HepG2 (cell line): ENCODE measurements around the gene PPP4R3A. TPM values are rescaled to one million over a fixed set of nuclear protein-coding genes. Genes with fewer than 3 reads are reported as not detected.

Experiments used
- ATAC-seq: fragments of 200-7000 bp; cut with Tn5 transposase; 3 replicates; pipeline ENCODE4 v1.9.1; 2020; ENCODE audit warnings: mild to moderate bottlenecking, moderate library complexity
- BruUV-seq: library from RNA; stranded (reverse); fragments of 400-500 nt; replicated peaks from 2 replicates; lab custom pipeline; 2021; lab: Mats Ljungman, UMichigan
- CTCF ChIA-PET: fragments of 300-600 bp; formaldehyde crosslinking; extraction: SDS; loops from one replicate; lab custom pipeline; 2021; ENCODE audit warnings: low total read pairs, inconsistent platforms, low intra/inter-chr PET ratio; lab: Yijun Ruan, JAX
- POLR2A ChIA-PET: fragments of 350-600 bp; sonication (Branson Sonifier 250); formaldehyde crosslinking; loops from one replicate; lab custom pipeline; 2020; ENCODE audit warnings: antibody characterized with exemption, inconsistent platforms; lab: Yijun Ruan, JAX
- DNase-seq: peaks from one replicate; pipeline ENCODE4 v3.0.0-alpha.2; 2015; ENCODE audit warnings: low spot score
- FAIRE-seq: peaks from 3 replicates; lab custom pipeline; 2011; peaks lifted over from hg19 to GRCh38; lab: Jason Lieb, UNC
- H2AFZ ChIP-seq: one replicate; pipeline ENCODE4 v1.6.1; 2011; ENCODE audit warnings: low read length, inconsistent platforms
- H3K27ac ChIP-seq: fragments of 300-600 bp; 3 replicates; pipeline ENCODE4 v1.8.0; 2011; ENCODE audit warnings: mixed run types, mild to moderate bottlenecking, mixed read lengths, low read length, inconsistent platforms; ENCODE audit not compliant: insufficient read depth; ENCODE audit errors: extremely low read length
- H3K27me3 ChIP-seq, 2 experiments: fragments of 200-600 bp in 1 of 2; 2 replicates in 1 of 2; 3 replicates in 1 of 2; pipeline versions ENCODE4 v1.6.0 to v1.8.0; 2011; ENCODE audit warnings: low read length in 2 of 2, mild to moderate bottlenecking in 2 of 2, moderate library complexity in 2 of 2, inconsistent platforms in 1 of 2; ENCODE audit not compliant: insufficient read depth in 2 of 2, control insufficient read depth in 1 of 2
- H3K36me3 ChIP-seq, 2 experiments: fragments of 200-600 bp in 1 of 2; replicated peaks in 1 of 2; 2 replicates in 1 of 2; 3 replicates in 1 of 2; pipeline versions ENCODE4 v1.5.1 to v1.8.0; 2011; ENCODE audit warnings: low read length in 2 of 2, inconsistent platforms in 1 of 2; ENCODE audit not compliant: insufficient read depth in 2 of 2, control insufficient read depth in 1 of 2
- H3K4me1 ChIP-seq: 2 replicates; pipeline ENCODE4 v1.5.1; 2012; ENCODE audit warnings: low read length, inconsistent platforms; ENCODE audit not compliant: insufficient read depth
- H3K4me2 ChIP-seq: 2 replicates; pipeline ENCODE4 v1.6.0; 2011; ENCODE audit warnings: low read depth, low read length, inconsistent platforms
- H3K4me3 ChIP-seq, 3 experiments: fragments of 200-600 bp in 1 of 3; sonication (generic), shearing (Covaris generic) in 1 of 3; replicated peaks in 1 of 3; 2 replicates each; pipeline ENCODE4 v1.5.1; 2011 to 2016; ENCODE audit warnings: low read length in 3 of 3, inconsistent platforms in 2 of 3, low read depth in 2 of 3, mild to moderate bottlenecking in 2 of 3, control low read depth in 1 of 3, mixed read lengths in 1 of 3; ENCODE audit not compliant: insufficient read depth in 1 of 3
- H3K79me2 ChIP-seq: one replicate; pipeline ENCODE4 v1.6.1; 2011; ENCODE audit warnings: low read length, inconsistent platforms; ENCODE audit not compliant: insufficient read depth
- H3K9ac ChIP-seq: 2 replicates; pipeline ENCODE4 v1.6.0; 2011; ENCODE audit warnings: mild to moderate bottlenecking, low read depth, low read length, inconsistent platforms; ENCODE audit not compliant: insufficient read depth
- H3K9me3 ChIP-seq: 2 replicates; pipeline ENCODE4 v1.5.1; 2012; ENCODE audit warnings: mild to moderate bottlenecking, low read length
- H4K20me1 ChIP-seq: 2 replicates; pipeline ENCODE4 v1.6.0; 2011; ENCODE audit warnings: inconsistent platforms, mild to moderate bottlenecking, low read length, moderate library complexity; ENCODE audit not compliant: insufficient read depth
- CTCF ChIP-seq: sonication (generic); formaldehyde crosslinking; IDR thresholded peaks from 2 replicates; pipeline ENCODE4 v1.5.0; 2020; ENCODE audit warnings: mild to moderate bottlenecking, missing genetic modification reagents, moderate library complexity
- KLF13 ChIP-seq: sonication (generic); formaldehyde crosslinking; IDR thresholded peaks from 2 replicates; pipeline ENCODE4 v1.4.0; 2020; ENCODE audit warnings: mild to moderate bottlenecking, missing genetic modification reagents
- LRRFIP1 ChIP-seq: sonication (generic); formaldehyde crosslinking; conservative IDR thresholded peaks from 2 replicates; pipeline ENCODE4 v1.4.0; 2020; ENCODE audit warnings: missing genetic modification reagents
- RELA ChIP-seq: sonication (generic); formaldehyde crosslinking; IDR thresholded peaks from 2 replicates; pipeline ENCODE4 v1.4.0; 2020; ENCODE audit warnings: missing genetic modification reagents
- SMYD3 ChIP-seq: sonication (generic); formaldehyde crosslinking; IDR thresholded peaks from 2 replicates; pipeline ENCODE4 v1.8.1; 2023; ENCODE audit warnings: mild to moderate bottlenecking, missing genetic modification reagents
- SP140L ChIP-seq: sonication (generic); formaldehyde crosslinking; IDR thresholded peaks from 2 replicates; pipeline ENCODE4 v1.4.0; 2020; ENCODE audit warnings: missing genetic modification reagents, borderline replicate concordance
- SPEN ChIP-seq: sonication (generic); formaldehyde crosslinking; IDR thresholded peaks from 2 replicates; pipeline ENCODE4 v1.5.1; 2020; ENCODE audit warnings: low read depth, mild to moderate bottlenecking, missing genetic modification reagents
- U2AF2 ChIP-seq: fragments of 200-400 bp; formaldehyde crosslinking; IDR thresholded peaks from 2 replicates; pipeline ENCODE4 v1.6.1; 2017; ENCODE audit warnings: low read depth, mild to moderate bottlenecking, low read length
- ZKSCAN8 ChIP-seq: IDR thresholded peaks from 2 replicates; pipeline ENCODE4 v1.6.1; 2016; ENCODE audit warnings: borderline replicate concordance, missing genetic modification reagents, missing compliant biosample characterization
- ZNF101 ChIP-seq: sonication (generic); formaldehyde crosslinking; IDR thresholded peaks from 2 replicates; pipeline ENCODE4 v1.4.0; 2020; ENCODE audit warnings: mild to moderate bottlenecking, low read depth, missing genetic modification reagents, borderline replicate concordance
- ZNF280D ChIP-seq: sonication (generic); formaldehyde crosslinking; IDR thresholded peaks from 2 replicates; pipeline ENCODE4 v1.5.1; 2020; ENCODE audit warnings: mild to moderate bottlenecking, missing genetic modification reagents
- ZNF543 ChIP-seq: sonication (generic); formaldehyde crosslinking; IDR thresholded peaks from 2 replicates; pipeline ENCODE4 v1.4.0; 2020; ENCODE audit warnings: mild to moderate bottlenecking, missing genetic modification reagents
- ZNF550 ChIP-seq: sonication (generic); formaldehyde crosslinking; IDR thresholded peaks from 2 replicates; pipeline ENCODE4 v1.4.0; 2020; ENCODE audit warnings: mild to moderate bottlenecking, missing genetic modification reagents, borderline replicate concordance
- ZNF790 ChIP-seq: sonication (generic); formaldehyde crosslinking; IDR thresholded peaks from 2 replicates; pipeline ENCODE4 v1.8.0; 2022; ENCODE audit warnings: missing genetic modification reagents, mild to moderate bottlenecking, borderline replicate concordance
- ZNF800 ChIP-seq: sonication (generic); formaldehyde crosslinking; IDR thresholded peaks from 2 replicates; pipeline ENCODE4 v1.4.0; 2020; ENCODE audit warnings: missing genetic modification reagents
- ZSCAN9 ChIP-seq: IDR thresholded peaks from 2 replicates; pipeline ENCODE4 v1.6.1; 2016; ENCODE audit warnings: borderline replicate concordance
- WGBS: methylation state at CpG from one replicate; pipeline ENCODE4 v1.1.6; 2017; ENCODE audit warnings: low lambda C conversion rate; 5-methylcytosine and 5-hydroxymethylcytosine counted together
- in situ Hi-C: cut with HindIII; loops from 2 replicates; pipeline ENCODE4 v1.10.0; 2017; ENCODE audit warnings: low pct_unique_long_range_greater_than_20kb; ENCODE audit not compliant: extremely low pct_ligation_motif_present
- intact Hi-C: fragments of 100-400 bp; cut with micrococcal nuclease; formaldehyde crosslinking; loops from one replicate; pipeline ENCODE4 v1.10.0; 2022; ENCODE audit not compliant: unreplicated experiment
- polyA plus RNA-seq, 8 experiments: library from polyadenylated mRNA; depleted of rRNA in 3 of 8; stranded (reverse) in 7 of 8; unstranded in 1 of 8; fragments of >200 nt; fragmentation: Illumina TruSeq in 4 of 8; extraction: Trizol in 4 of 8; gene quantifications; 2 replicates each; pipeline versions ENCODE4 v1.2.1 to v1.2.3, GENCODE V29; 2011 to 2016; ENCODE audit warnings: low read depth in 4 of 8, missing spikeins in 1 of 8, mixed read lengths in 1 of 8; ENCODE audit not compliant: insufficient read depth in 1 of 8
- total RNA-seq, 5 experiments: library from RNA; depleted of rRNA; stranded (reverse); fragments of >200 nt; fragmentation: Illumina TruSeq; extraction: Trizol; gene quantifications; 2 replicates each; pipeline ENCODE4 v1.2.3, GENCODE V29; 2016; ENCODE audit warnings: low read depth in 1 of 5

PPP4R3A gene
- total and polyA plus RNA-seq, 2 of the 13 experiments (the other 11 are each of a cell fraction or from before 2014, with no cell fraction given): 22.5 to 57.4 TPM

- no peaks in the 10 kb centered on the region for H4K20me1 ChIP-seq
- ATAC-seq (no peak), FAIRE-seq (no peak), DNase-seq (no peak)
- TF ChIP-seq ZNF550 (CRISPR knock-in tag) (no peak), SMYD3 (no peak), ZNF790 (CRISPR knock-in tag) (no peak), ZNF280D (no peak), SP140L (no peak), ZNF543 (CRISPR knock-in tag) (no peak), RELA (CRISPR knock-in tag) (no peak), SPEN (CRISPR knock-in tag) (no peak), KLF13 (CRISPR knock-in tag) (no peak), ZSCAN9 (no peak), ZNF800 (CRISPR knock-in tag) (no peak), ZNF101 (CRISPR knock-in tag) (no peak), U2AF2 (no peak), CTCF (CRISPR knock-in tag) (no peak), ZKSCAN8 (CRISPR knock-in tag) (no peak), LRRFIP1 (no peak)
- no TSS peak for BruUV-seq
- no peaks in the 10 kb centered on the region for H3K4me1 ChIP-seq
- H3K9ac ChIP-seq: no peak overlapping the region
- no peaks in the 10 kb centered on the region for H3K27me3 ChIP-seq
- CTCF ChIA-PET: no interaction called here
- in situ Hi-C loops (no loop called here), intact Hi-C loops (no loop called here)
- no peaks in the 10 kb centered on the region for H3K79me2 ChIP-seq
- no peak overlapping the region for H3K27ac ChIP-seq
- peaks cover 19 to 74% of the 10 kb centered on the region in 2 experiments for H3K36me3 ChIP-seq
- no peak overlapping the region for H3K4me2 ChIP-seq
- no peaks in the 10 kb centered on the region for H3K9me3 ChIP-seq
- POLR2A ChIA-PET: no interaction called here
- H2AFZ ChIP-seq: no peak overlapping the region
- 67% methylated on average over 3 of the region's 3 CpGs for WGBS
- H3K4me3 ChIP-seq: no peak overlapping the region
These were observed 45.4 kb downstream of the PPP4R3A start for GRCh38 chr14:91464615-91465205.
